HepG2 (cell line): ENCODE measurements around the gene NTM. TPM values are rescaled to one million over a fixed set of nuclear protein-coding genes. Genes with fewer than 3 reads are reported as not detected.

ENCODE experiments used
- ATAC-seq: fragments of 200-7000 bp; cut with Tn5 transposase; 3 replicates; pipeline ENCODE4 v1.9.1; 2020; ENCODE audit warnings: mild to moderate bottlenecking, moderate library complexity
- BruUV-seq: library from RNA; stranded (reverse); fragments of 400-500 nt; replicated peaks from 2 replicates; lab custom pipeline; 2021; lab: Mats Ljungman, UMichigan
- CTCF ChIA-PET: fragments of 300-600 bp; formaldehyde crosslinking; extraction: SDS; loops from one replicate; lab custom pipeline; 2021; ENCODE audit warnings: low total read pairs, inconsistent platforms, low intra/inter-chr PET ratio; lab: Yijun Ruan, JAX
- POLR2A ChIA-PET: fragments of 350-600 bp; sonication (Branson Sonifier 250); formaldehyde crosslinking; loops from one replicate; lab custom pipeline; 2020; ENCODE audit warnings: antibody characterized with exemption, inconsistent platforms; lab: Yijun Ruan, JAX
- DNase-seq: peaks from one replicate; pipeline ENCODE4 v3.0.0-alpha.2; 2015; ENCODE audit warnings: low spot score
- FAIRE-seq: peaks from 3 replicates; lab custom pipeline; 2011; peaks lifted over from hg19 to GRCh38; lab: Jason Lieb, UNC
- H2AFZ ChIP-seq: one replicate; pipeline ENCODE4 v1.6.1; 2011; ENCODE audit warnings: low read length, inconsistent platforms
- H3K27ac ChIP-seq: fragments of 300-600 bp; 3 replicates; pipeline ENCODE4 v1.8.0; 2011; ENCODE audit warnings: mixed run types, mild to moderate bottlenecking, mixed read lengths, low read length, inconsistent platforms; ENCODE audit not compliant: insufficient read depth; ENCODE audit errors: extremely low read length
- H3K27me3 ChIP-seq, 2 experiments: fragments of 200-600 bp in 1 of 2; 2 replicates in 1 of 2; 3 replicates in 1 of 2; pipeline versions ENCODE4 v1.6.0 to v1.8.0; 2011; ENCODE audit warnings: low read length in 2 of 2, mild to moderate bottlenecking in 2 of 2, moderate library complexity in 2 of 2, inconsistent platforms in 1 of 2; ENCODE audit not compliant: insufficient read depth in 2 of 2, control insufficient read depth in 1 of 2
- H3K36me3 ChIP-seq, 2 experiments: fragments of 200-600 bp in 1 of 2; replicated peaks in 1 of 2; 2 replicates in 1 of 2; 3 replicates in 1 of 2; pipeline versions ENCODE4 v1.5.1 to v1.8.0; 2011; ENCODE audit warnings: low read length in 2 of 2, inconsistent platforms in 1 of 2; ENCODE audit not compliant: insufficient read depth in 2 of 2, control insufficient read depth in 1 of 2
- H3K4me1 ChIP-seq: 2 replicates; pipeline ENCODE4 v1.5.1; 2012; ENCODE audit warnings: low read length, inconsistent platforms; ENCODE audit not compliant: insufficient read depth
- H3K4me2 ChIP-seq: 2 replicates; pipeline ENCODE4 v1.6.0; 2011; ENCODE audit warnings: low read depth, low read length, inconsistent platforms
- H3K4me3 ChIP-seq, 3 experiments: fragments of 200-600 bp in 1 of 3; sonication (generic), shearing (Covaris generic) in 1 of 3; replicated peaks in 1 of 3; 2 replicates each; pipeline ENCODE4 v1.5.1; 2011 to 2016; ENCODE audit warnings: low read length in 3 of 3, inconsistent platforms in 2 of 3, low read depth in 2 of 3, mild to moderate bottlenecking in 2 of 3, control low read depth in 1 of 3, mixed read lengths in 1 of 3; ENCODE audit not compliant: insufficient read depth in 1 of 3
- H3K79me2 ChIP-seq: one replicate; pipeline ENCODE4 v1.6.1; 2011; ENCODE audit warnings: low read length, inconsistent platforms; ENCODE audit not compliant: insufficient read depth
- H3K9ac ChIP-seq: 2 replicates; pipeline ENCODE4 v1.6.0; 2011; ENCODE audit warnings: mild to moderate bottlenecking, low read depth, low read length, inconsistent platforms; ENCODE audit not compliant: insufficient read depth
- H3K9me3 ChIP-seq: 2 replicates; pipeline ENCODE4 v1.5.1; 2012; ENCODE audit warnings: mild to moderate bottlenecking, low read length
- H4K20me1 ChIP-seq: 2 replicates; pipeline ENCODE4 v1.6.0; 2011; ENCODE audit warnings: inconsistent platforms, mild to moderate bottlenecking, low read length, moderate library complexity; ENCODE audit not compliant: insufficient read depth
- BCL6 ChIP-seq: IDR thresholded peaks from 2 replicates; pipeline ENCODE4 v1.6.1; 2016; ENCODE audit warnings: missing genetic modification reagents, missing compliant biosample characterization
- BHLHE40 ChIP-seq: IDR thresholded peaks from 2 replicates; pipeline ENCODE4 v1.6.1; 2011; ENCODE audit warnings: low read length, improper control_type of control experiment
- ELF3 ChIP-seq: IDR thresholded peaks from 2 replicates; pipeline ENCODE4 v1.6.1; 2016; ENCODE audit warnings: missing genetic modification reagents, missing compliant biosample characterization
- HMG20A ChIP-seq: IDR thresholded peaks from 2 replicates; pipeline ENCODE4 v1.6.1; 2016; ENCODE audit warnings: borderline replicate concordance
- IKZF1 ChIP-seq: fragments of 450-650 bp; IDR thresholded peaks from 2 replicates; pipeline ENCODE4 v1.7.1; 2016
- SNRNP70 ChIP-seq: fragments of 200-400 bp; formaldehyde crosslinking; IDR thresholded peaks from 2 replicates; pipeline ENCODE4 v1.6.1; 2017; ENCODE audit warnings: mild to moderate bottlenecking, low read depth, low read length, moderate library complexity
- SRSF1 ChIP-seq: fragments of 200-400 bp; formaldehyde crosslinking; optimal IDR thresholded peaks from 2 replicates; pipeline ENCODE3; 2017; ENCODE audit warnings: mild to moderate bottlenecking, low read depth, low read length, moderate library complexity
- SRY ChIP-seq: sonication (generic); formaldehyde crosslinking; IDR thresholded peaks from 2 replicates; pipeline ENCODE4 v1.8.0; 2022; ENCODE audit warnings: mild to moderate bottlenecking, missing genetic modification reagents
- THAP11 ChIP-seq: IDR thresholded peaks from 2 replicates; pipeline ENCODE4 v1.6.1; 2016; ENCODE audit warnings: missing biosample characterization, missing genetic modification reagents
- YEATS4 ChIP-seq: sonication (generic); formaldehyde crosslinking; IDR thresholded peaks from 2 replicates; pipeline ENCODE4 v1.4.0; 2020; ENCODE audit warnings: missing genetic modification reagents, borderline replicate concordance
- ZBTB21 ChIP-seq: sonication (generic); formaldehyde crosslinking; IDR thresholded peaks from 2 replicates; pipeline ENCODE4 v1.4.0; 2020; ENCODE audit warnings: missing genetic modification reagents
- ZNF3 ChIP-seq: IDR thresholded peaks from 2 replicates; pipeline ENCODE4 v1.7.0; 2017; ENCODE audit warnings: inconsistent platforms
- ZNF503 ChIP-seq: sonication (generic); formaldehyde crosslinking; IDR thresholded peaks from 2 replicates; pipeline ENCODE4 v1.4.0; 2020; ENCODE audit warnings: missing genetic modification reagents
- ZSCAN31 ChIP-seq: sonication (generic); formaldehyde crosslinking; IDR thresholded peaks from 2 replicates; pipeline ENCODE4 v1.5.0; 2020; ENCODE audit warnings: low read depth, mild to moderate bottlenecking, missing genetic modification reagents
- WGBS: methylation state at CpG from one replicate; pipeline ENCODE4 v1.1.6; 2017; ENCODE audit warnings: low lambda C conversion rate; 5-methylcytosine and 5-hydroxymethylcytosine counted together
- in situ Hi-C: cut with HindIII; loops from 2 replicates; pipeline ENCODE4 v1.10.0; 2017; ENCODE audit warnings: low pct_unique_long_range_greater_than_20kb; ENCODE audit not compliant: extremely low pct_ligation_motif_present
- intact Hi-C: fragments of 100-400 bp; cut with micrococcal nuclease; formaldehyde crosslinking; loops from one replicate; pipeline ENCODE4 v1.10.0; 2022; ENCODE audit not compliant: unreplicated experiment
- polyA plus RNA-seq, 8 experiments: library from polyadenylated mRNA; depleted of rRNA in 3 of 8; stranded (reverse) in 7 of 8; unstranded in 1 of 8; fragments of >200 nt; fragmentation: Illumina TruSeq in 4 of 8; extraction: Trizol in 4 of 8; gene quantifications; 2 replicates each; pipeline versions ENCODE4 v1.2.1 to v1.2.3, GENCODE V29; 2011 to 2016; ENCODE audit warnings: low read depth in 4 of 8, missing spikeins in 1 of 8, mixed read lengths in 1 of 8; ENCODE audit not compliant: insufficient read depth in 1 of 8
- total RNA-seq, 5 experiments: library from RNA; depleted of rRNA; stranded (reverse); fragments of >200 nt; fragmentation: Illumina TruSeq; extraction: Trizol; gene quantifications; 2 replicates each; pipeline ENCODE4 v1.2.3, GENCODE V29; 2016; ENCODE audit warnings: low read depth in 1 of 5

The NTM gene
- total and polyA plus RNA-seq, 2 of the 13 experiments (the other 11 are each of a cell fraction or from before 2014, with no cell fraction given) = not detected

DNA sequence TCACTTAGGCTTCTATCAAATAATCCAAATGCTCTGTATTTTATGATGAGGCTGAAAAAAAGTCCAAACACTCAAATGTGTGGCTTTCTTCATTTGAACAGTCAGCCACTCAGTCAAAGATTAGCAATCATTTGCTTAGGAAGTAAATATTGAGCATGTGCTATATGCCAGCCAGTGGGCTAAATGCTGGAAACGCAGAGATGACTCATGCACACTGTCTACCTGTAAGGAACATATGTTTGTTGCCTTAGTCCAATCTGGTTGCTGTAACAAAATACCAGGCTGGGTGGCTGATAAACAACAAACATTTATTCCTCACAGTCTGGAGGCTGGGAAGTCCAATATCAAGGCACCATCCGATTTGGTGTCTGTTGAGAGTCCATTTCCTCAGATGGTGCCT lies 617.3 kb downstream of the NTM start:
- Histone ChIP-seq H3K9me3 (peaks cover 8% of the 10 kb centered on the region; the same call in 1 of the 2 replicates), H3K79me2 (no peaks in the 10 kb centered on the region), H3K27ac (no peak overlapping the region), H3K4me2 (no peak overlapping the region), H3K4me1 (no peaks in the 10 kb centered on the region), H2AFZ (no peak overlapping the region), H3K36me3 (no peaks in the 10 kb centered on the region), H4K20me1 (no peaks in the 10 kb centered on the region), H3K9ac (no peak overlapping the region), H3K27me3 (no peaks in the 10 kb centered on the region), H3K4me3 (no peak overlapping the region)
- ChIA-PET CTCF (no interaction called here), POLR2A (no interaction called here)
- ATAC-seq (no peak), FAIRE-seq (no peak), DNase-seq (no peak)
- TF ChIP-seq ZNF3 (CRISPR knock-in tag) = no peak
- 10% methylated on average over 2 of the region's 2 CpGs for WGBS
- no TSS peak for BruUV-seq
- in situ Hi-C loops (no loop called here), intact Hi-C loops (no loop called here)

GRCh38 chr11:131991606-131992005 lies 621.2 kb downstream of the NTM start:
- Histone ChIP-seq H3K36me3 (no peaks in the 10 kb centered on the region), H3K4me1 (no peaks in the 10 kb centered on the region), H4K20me1 (no peaks in the 10 kb centered on the region), H3K9ac (no peak overlapping the region), H3K27me3 (no peaks in the 10 kb centered on the region), H3K27ac (no peak overlapping the region), H3K9me3 (peaks cover 27% of the 10 kb centered on the region), H2AFZ (no peak overlapping the region), H3K4me2 (no peak overlapping the region), H3K4me3 (no peak overlapping the region), H3K79me2 (no peaks in the 10 kb centered on the region)
- ChIA-PET POLR2A (no interaction called here), CTCF (no interaction called here)
- TF ChIP-seq THAP11 = no peak
- ATAC-seq (no peak), DNase-seq (no peak), FAIRE-seq (no peak)
- 15% methylated on average over 2 of the region's 2 CpGs for WGBS
- intact Hi-C loops (no loop called here), in situ Hi-C loops (no loop called here)
- no TSS peak for BruUV-seq

DNA sequence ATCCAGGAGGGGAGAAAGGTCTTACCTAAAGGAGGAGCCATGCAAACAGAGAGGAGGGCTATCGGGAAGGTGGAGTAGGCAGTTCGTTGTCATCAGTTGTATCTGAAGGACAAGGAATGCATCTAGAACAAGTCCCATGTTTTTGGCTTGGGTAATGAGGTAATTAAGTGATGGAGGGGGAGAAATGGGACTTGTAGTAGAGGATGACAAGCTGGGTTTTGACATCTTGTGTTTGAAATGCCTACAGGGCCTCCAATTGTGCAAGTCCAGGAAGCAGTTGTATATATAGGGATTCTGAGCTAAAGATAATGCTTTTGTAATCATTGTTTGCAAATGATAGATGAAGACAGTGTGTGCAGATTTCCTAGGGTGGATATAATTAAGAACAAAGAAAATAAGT lies 622.8 kb downstream of the NTM start:
- DNase-seq (no peak), FAIRE-seq (no peak), ATAC-seq (no peak)
- no TSS peak for BruUV-seq
- CTCF ChIA-PET = no interaction called here
- 3% methylated on average over 2 of the region's 2 CpGs for WGBS
- no peaks in the 10 kb centered on the region for H3K4me1 ChIP-seq
- POLR2A ChIA-PET = no interaction called here
- no peak overlapping the region for H3K4me2 ChIP-seq
- H3K27me3 ChIP-seq = no peaks in the 10 kb centered on the region
- no peak overlapping the region for H2AFZ ChIP-seq
- H4K20me1 ChIP-seq = no peaks in the 10 kb centered on the region
- intact Hi-C loops = no loop called here
- no peak overlapping the region for H3K9ac ChIP-seq
- in situ Hi-C loops = no loop called here
- H3K27ac ChIP-seq = no peak overlapping the region
- no peak overlapping the region for H3K4me3 ChIP-seq
- H3K9me3 ChIP-seq = peaks cover 36% of the 10 kb centered on the region
- H3K79me2 ChIP-seq = no peaks in the 10 kb centered on the region
- no peaks in the 10 kb centered on the region for H3K36me3 ChIP-seq
- TF ChIP-seq ELF3 (CRISPR knock-in tag) (no peak), SRSF1 (no peak), HMG20A (no peak), SRY (no peak), IKZF1 (no peak), BHLHE40 (no peak), SNRNP70 (no peak), ZSCAN31 (CRISPR knock-in tag) (no peak), ZNF503 (no peak), BCL6 (no peak), YEATS4 (CRISPR knock-in tag) (no peak), ZBTB21 (no peak)
